ENCODE data around the gene AKAP6.

AKAP6 gene

DNA sequence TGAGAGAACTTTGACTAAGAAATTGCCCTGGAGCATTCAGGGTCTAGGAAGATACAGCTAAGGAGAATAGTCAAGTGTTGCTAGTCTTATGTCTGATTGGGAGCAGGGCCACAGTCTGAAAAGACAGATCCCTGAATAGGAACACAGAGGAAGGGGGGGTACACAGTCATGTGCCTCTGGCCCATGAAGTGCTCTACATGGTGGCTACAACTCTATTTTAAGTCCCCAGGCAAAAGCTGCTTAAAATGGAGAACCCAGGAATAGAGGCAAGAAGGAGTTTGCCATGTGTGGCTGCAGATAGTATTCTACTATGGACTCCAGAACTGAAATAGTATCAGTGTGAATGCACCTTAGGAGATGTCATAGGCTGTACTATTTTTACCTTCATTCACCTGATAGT, 491.6 kb downstream of the AKAP6 start:
- TF ChIP-seq CTCF (IDR thresholded peaks at IDR 0.05; ENCODE audit: low read depth, low read length), result no peak
- H3K4me3 ChIP-seq (ENCODE audit: low read depth, low read length), result no peak overlapping the region

- H3K4me3 ChIP-seq (ENCODE audit: low read depth, low read length), result no peak overlapping the region
- no peak for TF ChIP-seq CTCF (IDR thresholded peaks at IDR 0.05; ENCODE audit: low read depth, low read length)
Observed at GRCh38 chr14:32821964-32822653, 493.0 kb downstream of the AKAP6 start.

- TF ChIP-seq CTCF (IDR thresholded peaks at IDR 0.05; ENCODE audit: low read depth, low read length), result no peak
Observed at GRCh38 chr14:32823706-32824105, 494.6 kb downstream of the AKAP6 start.

GRCh38 chr14:32824195-32824594, 495.1 kb downstream of the AKAP6 start:
- TF ChIP-seq CTCF (IDR thresholded peaks at IDR 0.05; ENCODE audit: low read depth, low read length), result no peak
- H3K4me3 ChIP-seq (ENCODE audit: low read depth, low read length), result no peak overlapping the region

More at GRCh38 chr14:32823706-32824105, 494.6 kb downstream of the AKAP6 start:
- H3K4me3 ChIP-seq (ENCODE audit: low read depth, low read length), result no peak overlapping the region

DNA sequence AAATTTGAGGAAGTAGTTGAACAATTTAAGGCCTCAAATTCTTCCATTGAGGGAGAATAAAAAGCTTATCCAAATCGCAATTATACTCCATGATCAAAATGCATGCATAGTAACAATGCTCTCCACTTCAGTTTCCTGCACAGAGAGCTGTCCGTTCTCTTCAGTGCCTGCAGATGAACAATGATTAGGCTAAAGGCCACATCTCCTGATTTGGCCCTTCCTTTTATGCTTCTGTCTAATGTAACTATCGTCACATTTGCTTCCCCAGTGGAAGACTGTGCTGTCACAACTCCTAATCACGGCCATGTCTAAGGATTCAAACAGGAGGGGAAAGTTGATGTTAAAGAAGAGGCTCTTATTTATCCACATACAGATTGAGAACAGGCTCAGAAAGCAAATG, 496.0 kb downstream of the AKAP6 start:
- TF ChIP-seq CTCF (IDR thresholded peaks at IDR 0.05; ENCODE audit: low read depth, low read length), result no peak

DNA sequence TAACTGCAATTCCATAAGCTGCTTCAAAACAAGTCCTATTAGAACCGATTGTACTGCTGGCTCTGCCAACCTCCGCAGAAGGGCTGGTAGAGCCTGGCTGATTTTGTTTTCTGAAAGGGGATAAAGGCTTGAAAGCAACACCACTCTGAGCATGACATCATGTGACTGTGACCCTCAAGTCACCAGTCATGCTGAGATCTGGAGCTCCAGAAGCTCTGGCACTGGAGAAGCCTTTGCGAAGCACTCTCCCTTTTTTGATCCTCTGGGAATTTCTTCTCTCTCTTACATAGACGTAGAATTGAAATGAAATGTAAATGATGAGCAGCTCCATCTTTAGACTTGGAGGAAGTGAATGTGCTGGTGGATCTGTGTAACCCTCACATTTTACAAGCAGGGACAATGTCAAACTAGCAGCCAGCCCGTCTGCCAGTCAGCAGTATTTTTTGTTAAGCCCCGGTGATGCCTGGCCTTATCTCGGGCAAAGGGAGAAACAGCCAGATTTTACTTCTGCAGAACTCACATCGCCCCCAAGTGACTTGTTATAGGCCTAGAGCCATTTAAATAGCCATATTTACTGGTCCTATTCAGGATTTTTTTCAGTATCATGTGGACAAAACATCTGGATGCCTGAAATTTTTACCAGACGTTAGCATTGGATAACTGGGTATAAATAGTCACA, 497.4 kb downstream of the AKAP6 start:
- no peak for TF ChIP-seq CTCF (IDR thresholded peaks at IDR 0.05; ENCODE audit: low read depth, low read length)
- H3K4me3 ChIP-seq (ENCODE audit: low read depth, low read length), result no peak overlapping the region

More for the DNA sequence above, 496.0 kb downstream of the AKAP6 start:
- H3K4me3 ChIP-seq (ENCODE audit: low read depth, low read length), result no peak overlapping the region

- no peak overlapping the region for H3K4me3 ChIP-seq (ENCODE audit: low read depth, low read length)
- no peak for TF ChIP-seq CTCF (IDR thresholded peaks at IDR 0.05; ENCODE audit: low read depth, low read length)
Observed at GRCh38 chr14:32827514-32827913, 498.4 kb downstream of the AKAP6 start.
